ENCODE data around the gene USP40. TPM values are rescaled to one million over a fixed set of nuclear protein-coding genes. Genes with fewer than 3 reads are reported as not detected.

The USP40 gene
- total RNA-seq, 2 experiments from 2014 or later = 0.51 to 1.7 TPM

- H3K36me3 ChIP-seq (ENCODE audit: insufficient read depth, low read length) = peaks cover 62% of the 10 kb centered on the region
- BruUV-seq (replicated peaks) = no TSS peak
Observed at GRCh38 chr2:233435436-233436190, 131.0 kb downstream of the USP40 start.

GRCh38 chr2:233434666-233435330 lies 131.8 kb downstream of the USP40 start:
- TF ChIP-seq EZH2phosphoT487 (IDR thresholded peaks at IDR 0.05; ENCODE audit: borderline replicate concordance, low read depth, low read length) (no peak), CTCF (conservative IDR thresholded peaks at IDR 0.05; ENCODE audit: low read length) (no peak)
- no peaks in the 10 kb centered on the region for H3K9me2 ChIP-seq (ENCODE audit: insufficient read depth, low read length)
- no peak overlapping the region for H3K27ac ChIP-seq (ENCODE audit: low read depth, low read length, poor library complexity, severe bottlenecking)
- ChIA-PET POLR2A (interaction anchor here (0.9 kb wide), 1 partner anchor 78 kb away, joined by 3 read pairs; no protein-coding TSS in a partner anchor), CTCF (ENCODE audit: unreplicated experiment) (no interaction called here)
- H4K20me1 ChIP-seq (ENCODE audit: insufficient read depth, low read length) = no peaks in the 10 kb centered on the region
- peaks cover 57% of the 10 kb centered on the region for H3K36me3 ChIP-seq (ENCODE audit: insufficient read depth, low read length)
- intact Hi-C loops (cut with micrococcal nuclease; ENCODE audit: unreplicated experiment) = no loop called here
- no TSS peak for BruUV-seq (replicated peaks)
- H3K9me3 ChIP-seq (ENCODE audit: low read length) = no peaks in the 10 kb centered on the region
- H3K4me1 ChIP-seq (ENCODE audit: insufficient read depth, low read length, poor library complexity, severe bottlenecking) = no peaks in the 10 kb centered on the region
- DNase-seq (ENCODE audit: low spot score) = no peak
- H2AFZ ChIP-seq (ENCODE audit: low read length) = no peak overlapping the region
- H3K4me2 ChIP-seq (ENCODE audit: low read length) = no peak overlapping the region
- no peaks in the 10 kb centered on the region for H3K79me2 ChIP-seq (ENCODE audit: insufficient read depth, low read depth, low read length)
- H3K4me3 ChIP-seq (ENCODE audit: low read depth, low read length, poor library complexity, severe bottlenecking) = no peak overlapping the region

More at GRCh38 chr2:233435436-233436190, 131.0 kb downstream of the USP40 start:
- Histone ChIP-seq H2AFZ (ENCODE audit: low read length) (no peak overlapping the region), H3K4me3 (ENCODE audit: low read depth, low read length, poor library complexity, severe bottlenecking) (no peak overlapping the region), H3K9me3 (ENCODE audit: low read length) (no peaks in the 10 kb centered on the region), H3K4me2 (ENCODE audit: low read length) (no peak overlapping the region), H3K4me1 (ENCODE audit: insufficient read depth, low read length, poor library complexity, severe bottlenecking) (no peaks in the 10 kb centered on the region), H3K27ac (ENCODE audit: low read depth, low read length, poor library complexity, severe bottlenecking) (no peak overlapping the region), H3K9me2 (ENCODE audit: insufficient read depth, low read length) (no peaks in the 10 kb centered on the region), H4K20me1 (ENCODE audit: insufficient read depth, low read length) (no peaks in the 10 kb centered on the region), H3K79me2 (ENCODE audit: insufficient read depth, low read depth, low read length) (no peaks in the 10 kb centered on the region)
- TF ChIP-seq CTCF (conservative IDR thresholded peaks at IDR 0.05; ENCODE audit: low read length) (no peak), EZH2phosphoT487 (IDR thresholded peaks at IDR 0.05; ENCODE audit: borderline replicate concordance, low read depth, low read length) (no peak)
- intact Hi-C loops (cut with micrococcal nuclease; ENCODE audit: unreplicated experiment) = no loop called here
- POLR2A ChIA-PET = interaction anchor here (1.2 kb wide), 1 partner anchor 9 kb away, joined by 3 read pairs; no protein-coding TSS in a partner anchor
- CTCF ChIA-PET (ENCODE audit: unreplicated experiment) = no interaction called here
- DNase-seq (ENCODE audit: low spot score) = no peak

- CTCF ChIA-PET (ENCODE audit: unreplicated experiment) = no interaction called here
- BruUV-seq (replicated peaks) = no TSS peak
- H3K27ac ChIP-seq (ENCODE audit: low read depth, low read length, poor library complexity, severe bottlenecking) = no peak overlapping the region
- H3K9me3 ChIP-seq (ENCODE audit: low read length) = no peaks in the 10 kb centered on the region
- no peaks in the 10 kb centered on the region for H4K20me1 ChIP-seq (ENCODE audit: insufficient read depth, low read length)
- no peak overlapping the region for H3K4me3 ChIP-seq (ENCODE audit: low read depth, low read length, poor library complexity, severe bottlenecking)
- H3K9me2 ChIP-seq (ENCODE audit: insufficient read depth, low read length) = no peaks in the 10 kb centered on the region
- no peak overlapping the region for H2AFZ ChIP-seq (ENCODE audit: low read length)
- POLR2A ChIA-PET = interaction anchor here (0.5 to 0.9 kb wide), 2 partner anchors 14 to 77 kb away, joined by 3 read pairs; no protein-coding TSS in a partner anchor
- H3K36me3 ChIP-seq (ENCODE audit: insufficient read depth, low read length) = peaks cover 47% of the 10 kb centered on the region
- no peak overlapping the region for H3K4me2 ChIP-seq (ENCODE audit: low read length)
- no peak for DNase-seq (ENCODE audit: low spot score)
- TF ChIP-seq EZH2phosphoT487 (IDR thresholded peaks at IDR 0.05; ENCODE audit: borderline replicate concordance, low read depth, low read length) (no peak), CTCF (conservative IDR thresholded peaks at IDR 0.05; ENCODE audit: low read length) (no peak)
- intact Hi-C loops (cut with micrococcal nuclease; ENCODE audit: unreplicated experiment) = no loop called here
- no peaks in the 10 kb centered on the region for H3K79me2 ChIP-seq (ENCODE audit: insufficient read depth, low read depth, low read length)
- H3K4me1 ChIP-seq (ENCODE audit: insufficient read depth, low read length, poor library complexity, severe bottlenecking) = no peaks in the 10 kb centered on the region
Observed at GRCh38 chr2:233433794-233434193, 132.8 kb downstream of the USP40 start.
